GM21825 (cell line): ENCODE data around the gene KRTAP4-16.
"Not testable (repeated sequence)": the region's sequence is repeated elsewhere in the genome, so short reads cannot be mapped to it uniquely, and the experiment has no call there.

Experiments
- ATAC-seq: cut with Tn5 transposase; IDR thresholded peaks from one replicate; pipeline ENCODE4 v1.9.1; 2021; ENCODE audit warnings: mild to moderate bottlenecking, moderate library complexity; ENCODE audit not compliant: unreplicated experiment

KRTAP4-16 gene

DNA sequence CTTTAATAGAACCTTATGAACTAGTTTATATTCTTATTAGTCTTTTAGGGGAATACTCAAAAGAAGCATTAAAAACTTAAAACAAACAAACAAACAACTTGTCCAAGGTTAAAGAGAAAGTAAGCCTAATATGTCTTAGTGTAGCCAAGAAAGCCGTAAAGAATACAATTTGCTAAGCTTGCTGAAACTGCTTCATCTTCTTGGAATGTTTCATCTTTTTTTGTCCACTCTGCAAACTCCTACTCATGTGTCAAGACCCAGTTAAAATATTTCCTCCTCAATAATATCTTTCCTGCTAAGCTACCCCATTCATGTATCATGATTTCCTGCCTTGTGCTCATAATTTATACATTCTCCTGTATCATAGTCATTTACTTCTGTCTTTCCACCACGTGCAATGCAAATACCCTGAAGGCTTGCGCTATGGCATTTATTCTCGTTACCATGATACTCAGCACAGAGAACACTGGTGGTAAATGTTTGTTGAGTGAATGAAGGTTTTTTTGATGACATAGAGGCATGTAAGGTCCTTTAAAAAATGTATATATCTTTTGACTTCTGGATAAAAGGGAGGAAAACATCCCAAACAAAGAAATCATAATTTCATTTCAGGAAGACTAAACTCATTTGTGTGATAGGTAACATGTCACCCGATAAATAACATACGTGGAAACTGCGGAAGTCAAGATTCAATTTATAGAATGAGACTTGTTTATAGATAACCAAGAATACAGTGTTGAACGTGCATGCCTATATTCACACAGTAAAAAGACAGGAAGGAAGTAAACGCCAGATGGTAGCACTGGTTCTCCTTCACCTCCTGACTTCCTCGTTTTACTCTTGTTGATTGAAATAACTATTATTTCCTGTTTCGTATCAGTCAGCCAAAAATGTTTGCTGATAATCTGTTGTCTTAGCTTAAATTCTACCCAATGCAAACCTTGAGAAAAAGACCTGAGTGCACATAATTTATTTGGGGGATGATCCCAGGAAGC, 18.0 kb upstream of the KRTAP4-16 start:
- ATAC-seq = not testable (repeated sequence)

- ATAC-seq = no peak
Measured at GRCh38 chr17:41118721-41119120, 16.7 kb upstream of the KRTAP4-16 start.

- ATAC-seq = not testable (repeated sequence)
Measured at GRCh38 chr17:41117846-41118386, 15.9 kb upstream of the KRTAP4-16 start, which contains the start of gene KRTAP4-11. Gene KRTAP4-11, minus strand, starts transcription at chr17:41118373. Its CDS starts 58 bp downstream, at chr17:41118315.

- ATAC-seq = no peak
Measured at GRCh38 chr17:41116297-41116696, 14.3 kb upstream of the KRTAP4-16 start.

GRCh38 chr17:41111151-41111885, 9.3 kb upstream of the KRTAP4-16 start:
- no peak for ATAC-seq

GRCh38 chr17:41108728-41109386, 6.8 kb upstream of the KRTAP4-16 start:
- not testable (repeated sequence) for ATAC-seq

DNA sequence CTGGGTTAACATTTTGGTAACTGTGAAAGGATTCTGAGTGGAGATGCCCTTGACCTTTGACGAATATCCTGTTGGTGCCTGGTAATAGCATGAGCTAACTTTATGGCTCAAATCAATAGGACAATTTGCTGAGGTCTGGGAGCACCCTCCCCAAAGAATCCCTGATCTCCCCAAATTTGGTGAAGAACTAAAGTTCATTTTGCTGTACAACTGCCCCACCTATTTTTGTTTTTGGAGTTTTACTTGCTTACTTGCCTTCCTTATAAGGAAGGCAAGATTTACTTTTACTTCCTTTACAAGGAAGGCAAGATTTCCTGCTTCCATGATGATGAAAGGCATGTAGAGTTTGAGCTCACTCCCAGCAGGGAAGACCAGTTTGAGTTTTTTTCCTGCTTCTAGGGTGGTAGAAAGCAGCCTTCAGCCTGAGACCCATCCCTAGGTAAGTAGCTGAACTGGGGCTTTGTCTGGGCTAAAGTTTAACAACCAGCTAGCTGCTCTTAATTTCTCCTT, 6.0 kb upstream of the KRTAP4-16 start:
- no peak for ATAC-seq

GRCh38 chr17:41105347-41105746, 3.3 kb upstream of the KRTAP4-16 start, which contains the start of gene KRTAP4-9:
Gene KRTAP4-9, plus strand, starts transcription at chr17:41105389. Its CDS starts 0 bp downstream, at chr17:41105389.
- not testable (repeated sequence) for ATAC-seq

GRCh38 chr17:41104386-41105038, 2.5 kb upstream of the KRTAP4-16 start:
- ATAC-seq = not testable (repeated sequence)

GRCh38 chr17:41103896-41104295, 1.9 kb upstream of the KRTAP4-16 start:
- no peak for ATAC-seq

GRCh38 chr17:41099682-41100480, 2.1 kb downstream of the KRTAP4-16 start:
- not testable (repeated sequence) for ATAC-seq

- ATAC-seq = no peak
Measured at GRCh38 chr17:41098481-41098880, 3.5 kb downstream of the KRTAP4-16 start.

GRCh38 chr17:41098042-41098441, 4.0 kb downstream of the KRTAP4-16 start, which contains the start of gene KRTAP4-8:
Gene KRTAP4-8, minus strand, starts transcription at chr17:41098142. Its CDS starts 58 bp downstream, at chr17:41098084.
- ATAC-seq = no peak

DNA sequence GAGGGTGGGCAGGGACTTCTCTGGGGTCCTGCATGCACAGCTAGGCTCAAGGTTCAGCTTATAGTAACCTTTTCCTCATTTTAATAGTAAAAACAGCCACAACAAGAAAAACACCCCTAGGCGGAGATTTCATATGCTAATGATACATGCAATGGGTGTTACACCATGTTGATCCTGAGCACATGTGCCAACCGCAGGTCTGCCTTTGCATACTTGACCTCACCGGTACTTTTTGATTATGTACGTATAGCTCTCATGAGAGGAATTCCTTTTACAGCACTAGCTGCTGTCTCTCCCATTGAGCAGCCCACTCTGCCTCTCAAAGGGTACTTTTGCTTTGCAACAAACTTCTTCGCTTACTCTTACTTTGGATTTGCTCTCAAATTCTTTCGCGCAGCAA, 6.0 kb downstream of the KRTAP4-16 start:
- ATAC-seq = no peak

DNA sequence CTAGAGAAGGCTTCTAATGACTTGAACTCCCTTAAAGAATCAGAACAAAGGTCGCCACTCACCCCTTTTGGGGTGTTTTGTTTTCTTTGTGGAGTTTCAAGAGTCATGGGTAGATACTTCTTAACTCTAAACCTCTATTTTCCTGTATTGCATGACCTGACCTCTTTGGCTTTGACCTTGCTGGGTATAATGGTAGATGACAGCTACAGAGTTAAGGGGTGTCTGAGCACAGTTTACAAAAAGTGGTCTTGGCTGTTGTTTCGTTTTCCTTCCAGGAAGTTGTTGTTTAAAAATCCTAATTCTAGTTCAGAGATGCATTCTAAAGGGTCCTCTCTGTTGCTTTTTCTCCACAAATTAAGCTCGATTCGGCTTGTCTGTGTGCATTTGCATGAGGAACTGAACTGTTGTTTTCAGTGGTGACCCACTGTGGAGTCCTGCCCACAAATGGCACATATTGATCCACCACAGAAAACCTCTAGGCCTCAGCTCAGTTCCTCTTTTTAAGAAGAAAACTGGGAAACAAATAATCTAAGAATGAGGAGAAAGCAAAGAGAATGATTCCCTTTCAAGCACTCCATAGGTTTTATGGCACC, 13.2 kb downstream of the KRTAP4-16 start:
- not testable (repeated sequence) for ATAC-seq

GRCh38 chr17:41084100-41084856, 17.7 kb downstream of the KRTAP4-16 start, which contains the start of gene KRTAP4-7:
Gene KRTAP4-7, plus strand, starts transcription at chr17:41084150. Its CDS starts 57 bp downstream, at chr17:41084207.
- not testable (repeated sequence) for ATAC-seq

DNA sequence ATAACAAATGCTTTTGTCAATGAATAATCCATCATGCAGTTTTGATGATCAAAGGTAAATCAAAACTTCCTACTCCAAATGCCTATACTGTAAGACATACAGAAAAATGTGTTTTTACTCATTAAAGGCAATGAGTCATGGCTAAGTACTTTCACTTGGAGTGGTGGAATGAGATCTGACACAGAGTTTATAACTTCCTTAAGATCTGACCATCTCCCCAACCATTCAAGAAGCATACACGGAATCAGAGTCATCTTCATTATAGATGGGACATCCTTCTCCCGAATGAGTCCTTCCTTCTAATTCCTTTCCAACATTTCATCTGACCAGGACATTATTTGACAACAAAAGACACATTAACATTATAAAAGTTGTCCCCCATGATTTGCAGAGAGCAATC, 18.6 kb downstream of the KRTAP4-16 start:
- ATAC-seq = not testable (repeated sequence)

DNA sequence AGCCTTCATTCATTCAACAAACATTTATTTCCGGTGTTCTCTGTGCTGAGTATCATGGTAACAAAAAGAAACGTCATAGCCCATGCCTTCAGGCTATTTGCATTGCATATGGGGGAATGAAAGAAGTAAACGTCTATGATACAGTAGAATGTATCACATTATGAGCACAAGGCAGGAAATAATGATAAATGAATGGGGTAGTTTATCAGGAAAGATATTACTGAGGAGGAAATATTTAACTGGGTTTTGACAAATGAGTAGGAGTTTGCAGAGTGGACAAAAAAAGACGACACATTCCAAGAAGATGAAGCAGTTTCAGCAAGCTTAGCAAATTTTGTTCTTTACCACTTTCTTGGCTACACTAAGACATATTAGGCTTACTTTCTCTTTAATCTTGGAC, 19.4 kb downstream of the KRTAP4-16 start:
- ATAC-seq = no peak
